ENCODE measurements around the gene ERO1B.

DNA sequence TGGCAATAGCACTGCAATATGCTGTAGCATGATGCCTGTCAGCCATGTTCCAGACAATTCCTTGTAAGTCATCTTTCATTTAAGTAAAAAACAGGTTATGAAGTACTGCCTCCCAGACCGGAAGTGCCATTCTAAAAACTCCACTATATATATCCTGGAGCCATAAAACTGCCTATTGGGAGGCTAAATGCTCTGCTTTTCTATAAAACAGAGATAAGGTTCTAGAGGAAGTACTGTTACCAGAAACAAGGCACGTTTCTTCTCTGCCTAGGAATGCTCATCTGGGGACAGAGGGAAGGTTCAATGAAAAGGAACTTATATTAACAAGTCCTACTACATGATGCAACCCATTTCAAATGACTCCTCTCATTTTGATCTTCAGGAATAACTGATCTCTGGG is 72.6 kb downstream of the ERO1B start:
- TF ChIP-seq GATA2 (IDR thresholded peaks at IDR 0.05; ENCODE audit: low read depth, low read length) (no peak), GATA3 (IDR thresholded peaks at IDR 0.05; ENCODE audit: low read depth, low read length) (no peak)
